GM23248 (cell line): ENCODE data around the gene UNC13B.

ENCODE experiments used
- EZH2 ChIP-seq: fragments of 200-600 bp; sonication (generic); IDR thresholded peaks from 2 replicates; pipeline ENCODE4 v1.6.1; 2018; ENCODE audit warnings: antibody characterized with exemption, mild to moderate bottlenecking; ENCODE audit not compliant: insufficient read depth, poor library complexity, severe bottlenecking
- EZH2phosphoT487 ChIP-seq: fragments of 200-600 bp; sonication (generic); IDR thresholded peaks from 2 replicates; pipeline ENCODE4 v1.6.1; 2018; ENCODE audit warnings: antibody characterized with exemption, moderate library complexity, mild to moderate bottlenecking, low read depth; ENCODE audit not compliant: insufficient read depth

DNA sequence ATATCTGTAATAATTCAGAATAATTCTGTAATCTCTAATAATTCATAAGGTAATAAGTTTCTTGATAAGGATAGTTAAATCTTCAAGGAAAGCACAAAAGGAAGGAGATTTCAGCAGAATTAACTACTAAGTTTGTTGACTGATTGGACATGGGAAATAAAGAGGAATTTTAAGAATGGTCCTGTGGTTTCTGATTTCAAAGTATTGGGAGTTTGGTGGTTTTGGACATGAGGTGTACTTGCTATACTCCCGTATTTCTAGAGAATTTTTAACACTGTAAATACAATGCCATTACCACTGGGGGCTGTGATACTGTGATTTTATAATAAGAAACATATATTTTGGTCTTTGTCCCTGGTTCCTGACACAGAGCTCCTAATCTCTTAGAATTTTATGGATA is 123.9 kb downstream of the UNC13B start:
- TF ChIP-seq EZH2phosphoT487 (no peak), EZH2 (no peak)
